Measurements from ENCODE around the gene ICA1.
"Not testable (repeated sequence)": the region's sequence is repeated elsewhere in the genome, so short reads cannot be mapped to it uniquely, and the experiment has no call there.

Gene ICA1

DNA sequence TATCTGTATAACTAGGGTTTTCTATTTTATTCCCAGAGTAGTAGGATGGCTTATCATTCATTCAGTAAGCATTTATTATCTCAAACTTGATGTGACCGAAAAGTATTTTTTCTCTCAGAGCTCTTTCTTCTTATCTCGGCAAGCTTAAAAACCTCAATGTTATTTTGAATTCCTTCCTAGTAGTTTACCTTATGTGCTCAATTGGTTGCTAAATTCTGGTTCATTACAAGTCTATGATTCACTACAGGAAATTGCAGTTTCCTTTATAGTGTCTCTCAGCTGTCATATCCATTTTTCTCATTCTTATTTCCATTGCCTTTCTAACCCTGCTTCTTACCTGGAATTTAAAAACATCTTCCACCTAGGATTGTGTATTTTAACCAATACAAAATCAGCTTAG is 12.6 kb upstream of the ICA1 start:
- no peak overlapping the region for H3K4me3 ChIP-seq (ENCODE audit: low read length)
- no peak for DNase-seq (ENCODE audit: low read depth, low spot score)

DNA sequence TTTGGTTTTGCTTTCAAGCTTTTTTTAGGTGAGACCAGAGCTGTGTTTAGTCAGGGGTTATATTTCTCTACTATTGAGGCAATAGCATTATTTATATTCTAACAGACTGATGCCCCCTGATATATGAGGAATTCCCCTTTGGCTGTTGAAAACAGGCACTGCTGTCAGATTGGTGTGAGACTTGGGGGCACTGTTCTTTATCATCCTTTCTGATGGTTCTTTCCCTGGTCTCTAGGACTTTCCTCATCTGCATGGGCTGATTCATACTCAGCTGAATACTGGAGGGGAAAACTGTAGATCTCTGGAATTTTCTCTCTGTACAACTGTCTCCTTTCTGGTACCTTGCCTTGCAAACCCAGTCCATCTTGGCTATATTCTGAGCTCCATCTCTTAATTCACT is 10.0 kb upstream of the ICA1 start:
- DNase-seq (ENCODE audit: low read depth, low spot score) = no peak
- no peak overlapping the region for H3K4me3 ChIP-seq (ENCODE audit: low read length)

DNA sequence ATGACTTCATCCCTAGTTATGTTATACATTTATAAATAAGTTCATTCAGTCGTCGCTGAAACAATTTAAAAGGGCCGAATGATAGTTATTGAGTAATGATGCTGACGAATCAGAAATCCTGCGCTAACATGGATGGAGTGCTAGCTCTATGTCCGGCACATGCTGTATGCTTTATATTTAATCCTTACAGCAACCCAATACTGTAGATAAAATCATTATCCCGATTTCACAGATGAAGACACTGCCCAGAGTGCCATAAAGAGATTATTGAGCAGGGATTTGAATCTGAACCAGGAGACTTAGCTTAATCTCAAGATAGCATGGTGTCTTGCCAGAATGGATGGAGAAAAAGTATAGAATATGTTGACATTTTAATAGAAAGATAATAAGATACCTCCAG is 1.1 kb upstream of the ICA1 start:
- no peak overlapping the region for H3K4me3 ChIP-seq (ENCODE audit: low read length)
- DNase-seq (ENCODE audit: low read depth, low spot score) = no peak

DNA sequence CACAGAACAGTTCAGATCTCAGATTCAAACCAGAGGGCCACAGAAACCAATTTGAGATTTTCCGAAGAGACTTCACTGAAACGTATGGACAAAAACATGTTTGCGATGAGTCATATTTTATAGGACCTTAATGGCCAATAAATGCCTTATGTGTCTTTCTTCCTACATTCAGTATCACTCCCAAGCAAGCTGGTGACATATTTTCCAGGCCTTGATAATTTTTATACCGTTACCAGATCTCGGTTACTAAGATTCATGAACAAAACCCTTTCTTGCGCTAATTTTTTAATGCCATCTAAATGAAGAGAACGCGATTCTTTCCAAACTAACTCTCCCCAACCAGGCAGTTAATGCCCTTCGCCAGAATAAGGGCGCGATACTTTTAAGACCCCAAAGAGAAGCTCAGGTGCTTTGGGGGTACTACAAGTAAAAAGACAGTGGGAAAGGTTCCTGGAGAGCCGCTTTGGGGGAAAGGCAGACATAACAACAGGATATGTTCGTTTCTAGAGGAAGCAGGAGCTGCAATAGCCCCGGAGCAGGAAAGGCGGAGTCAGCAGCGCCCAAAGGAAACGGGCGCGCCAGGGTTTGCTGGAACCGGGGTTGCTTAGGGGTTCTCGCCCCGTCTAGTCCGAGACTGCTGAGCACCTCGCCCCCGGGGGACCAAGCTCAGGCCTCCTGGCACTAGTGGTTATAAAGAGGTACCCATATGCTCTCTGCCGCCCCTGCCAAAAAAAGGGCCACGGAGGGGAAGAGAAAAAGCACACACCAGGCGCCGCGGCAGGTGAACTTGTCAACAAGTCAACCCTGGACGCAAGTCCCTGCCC is 884 bp downstream of the ICA1 start:
- peak; percentile 7 for DNase-seq (ENCODE audit: low read depth, low spot score)
- peak overlapping the region; percentile 65 for H3K4me3 ChIP-seq (ENCODE audit: low read length)

DNA sequence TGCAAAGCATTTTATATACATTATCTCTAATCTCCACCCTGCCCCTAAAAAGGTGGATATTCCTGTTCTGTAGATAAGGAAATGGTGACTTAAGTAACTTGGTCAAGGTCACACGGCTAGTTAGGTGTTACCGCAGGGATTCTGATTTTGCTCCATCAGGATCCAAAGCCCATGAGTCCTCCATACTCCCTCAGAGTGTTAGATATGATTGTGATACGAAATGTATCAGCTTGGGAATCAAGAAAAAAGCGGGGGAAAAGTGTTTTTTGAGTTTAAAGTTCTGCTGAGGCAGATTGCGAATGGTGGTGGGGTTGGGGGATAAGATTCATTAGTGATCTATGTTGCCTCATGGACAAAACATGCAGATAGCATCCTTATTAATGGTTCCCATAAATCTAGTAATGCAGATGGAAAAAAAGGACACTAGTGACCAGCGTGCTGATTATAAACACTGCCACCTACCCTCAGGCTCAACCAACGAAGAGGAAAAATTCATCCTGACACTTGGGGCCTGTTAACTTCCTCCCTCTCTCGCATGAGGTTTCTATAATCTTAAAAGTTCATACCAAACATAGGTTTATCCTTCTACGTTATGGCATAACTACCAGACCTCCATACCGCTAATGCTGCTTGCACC is 2.3 kb downstream of the ICA1 start:
- DNase-seq (ENCODE audit: low read depth, low spot score) = no peak
- H3K4me3 ChIP-seq (ENCODE audit: low read length) = no peak overlapping the region

DNA sequence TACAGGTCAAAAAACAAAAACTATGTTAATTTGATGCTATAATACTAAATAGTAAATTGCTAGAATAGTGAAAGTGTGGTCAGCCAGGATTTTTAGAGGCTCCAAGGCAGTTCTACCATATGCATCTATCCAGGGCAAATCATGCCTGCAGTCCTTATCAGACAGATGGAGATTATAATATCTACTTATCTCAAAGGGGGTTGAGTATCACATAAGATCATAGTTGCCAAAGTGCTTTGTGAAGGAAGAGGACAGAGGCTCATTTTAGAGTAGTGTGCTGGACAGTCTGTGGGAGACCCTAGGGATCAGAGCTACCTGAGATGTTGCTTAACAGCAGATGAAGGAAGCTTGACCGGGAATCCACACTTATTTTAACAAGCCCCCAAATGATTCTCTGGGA is 3.2 kb downstream of the ICA1 start:
- DNase-seq (ENCODE audit: low read depth, low spot score) = no peak

GRCh38 chr7:8258166-8258565 is 3.8 kb downstream of the ICA1 start:
- DNase-seq (ENCODE audit: low read depth, low spot score) = no peak

More for the DNA sequence above, 3.2 kb downstream of the ICA1 start:
- no peak overlapping the region for H3K4me3 ChIP-seq (ENCODE audit: low read length)

GRCh38 chr7:8255680-8256655 is 6.0 kb downstream of the ICA1 start:
- DNase-seq (ENCODE audit: low read depth, low spot score) = no peak
- H3K4me3 ChIP-seq (ENCODE audit: low read length) = no peak overlapping the region

More at GRCh38 chr7:8258166-8258565, 3.8 kb downstream of the ICA1 start:
- H3K4me3 ChIP-seq (ENCODE audit: low read length) = no peak overlapping the region

- no peak overlapping the region for H3K4me3 ChIP-seq (ENCODE audit: low read length)
- no peak for DNase-seq (ENCODE audit: low read depth, low spot score)
These were observed 7.3 kb downstream of the ICA1 start for GRCh38 chr7:8254667-8255066.

- H3K4me3 ChIP-seq (ENCODE audit: low read length) = no peak overlapping the region
- no peak for DNase-seq (ENCODE audit: low read depth, low spot score)
These were observed 7.8 kb downstream of the ICA1 start for GRCh38 chr7:8254215-8254614.

GRCh38 chr7:8251195-8251594 is 10.8 kb downstream of the ICA1 start:
- H3K4me3 ChIP-seq (ENCODE audit: low read length) = no peak overlapping the region
- no peak for DNase-seq (ENCODE audit: low read depth, low spot score)

- no peak overlapping the region for H3K4me3 ChIP-seq (ENCODE audit: low read length)
- DNase-seq (ENCODE audit: low read depth, low spot score) = no peak
These were observed 11.4 kb downstream of the ICA1 start for GRCh38 chr7:8250547-8250946.

- no peak overlapping the region for H3K4me3 ChIP-seq (ENCODE audit: low read length)
- peak; percentile 73 for DNase-seq (ENCODE audit: low read depth, low spot score)
These were observed 12.8 kb downstream of the ICA1 start for GRCh38 chr7:8249121-8249520.

- H3K4me3 ChIP-seq (ENCODE audit: low read length) = no peak overlapping the region
- DNase-seq (ENCODE audit: low read depth, low spot score) = no peak
These were observed 15.9 kb downstream of the ICA1 start for GRCh38 chr7:8246020-8246419.

- not testable (repeated sequence) for DNase-seq (ENCODE audit: low read depth, low spot score); H3K4me3 ChIP-seq (ENCODE audit: low read length)
These were observed 16.9 kb downstream of the ICA1 start for GRCh38 chr7:8245032-8245431.

- not testable (repeated sequence) for H3K4me3 ChIP-seq (ENCODE audit: low read length); DNase-seq (ENCODE audit: low read depth, low spot score)
These were observed 18.9 kb downstream of the ICA1 start for GRCh38 chr7:8243059-8243458.

DNA sequence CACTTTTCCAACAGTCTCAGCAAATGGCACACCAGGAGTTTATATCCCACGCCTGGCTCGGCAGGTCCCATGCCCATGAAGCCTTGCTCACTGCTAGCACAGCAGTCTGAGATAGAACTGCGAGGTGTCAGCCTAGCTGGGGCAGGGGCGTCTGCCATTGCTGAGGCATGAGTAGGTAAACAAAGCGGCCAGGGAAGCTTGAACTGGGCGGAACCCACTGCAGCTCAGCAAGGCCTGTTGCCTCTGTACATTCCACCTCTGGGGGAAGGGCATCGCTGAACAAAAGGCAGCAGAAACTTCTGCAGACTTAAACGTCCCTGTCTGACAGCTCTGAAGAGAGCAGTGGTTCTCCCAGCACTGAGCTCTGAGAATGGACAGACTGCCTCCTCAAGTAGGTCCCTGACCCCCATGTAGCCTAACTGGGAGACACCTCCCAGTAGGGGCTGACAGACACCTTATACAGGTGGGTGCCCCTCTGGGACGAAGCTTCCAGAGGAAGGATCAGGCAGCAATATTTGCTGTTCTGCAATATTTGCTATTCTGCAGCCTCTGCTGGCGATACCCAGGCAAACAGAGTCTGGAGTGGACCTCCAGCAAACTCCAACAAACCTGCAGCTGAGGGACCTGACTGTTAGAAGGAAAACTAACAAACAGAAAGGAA is 22.1 kb downstream of the ICA1 start:
- DNase-seq (ENCODE audit: low read depth, low spot score); H3K4me3 ChIP-seq (ENCODE audit: low read length): not testable (repeated sequence)

GRCh38 chr7:8236780-8237407 is 25.1 kb downstream of the ICA1 start:
- no peak overlapping the region for H3K4me3 ChIP-seq (ENCODE audit: low read length)
- DNase-seq (ENCODE audit: low read depth, low spot score) = no peak
